Endothelial cell of umbilical vein (primary cell): ENCODE data around the gene MAP3K15. TPM values are rescaled to one million over a fixed set of nuclear protein-coding genes. Genes with fewer than 3 reads are reported as not detected.
A peak's percentile ranks its signal among the peaks of the same experiment; 100 is the strongest.

Experiments
- BruUV-seq: library from RNA; stranded (reverse); fragments of 400-500 nt; replicated peaks from 2 replicates; lab custom pipeline; 2021; lab: Mats Ljungman, UMichigan
- CTCF ChIA-PET: fragments of 300-600, 350-600 bp; sonication (Branson Sonifier 250); formaldehyde crosslinking; loops from one replicate; lab custom pipeline; 2021; ENCODE audit warnings: antibody characterized with exemption, inconsistent platforms; lab: Charles Lee
- POLR2A ChIA-PET: fragments of 300-600, 350-600 bp; sonication (Branson Sonifier 250); formaldehyde crosslinking; loops from one replicate; lab custom pipeline; 2021; ENCODE audit warnings: antibody characterized with exemption, inconsistent platforms; lab: Charles Lee
- DNase-seq: peaks from one replicate; pipeline ENCODE4 v3.0.0-alpha.2; 2011; ENCODE audit warnings: low read depth, low spot score
- FAIRE-seq: peaks from 2 replicates; lab custom pipeline; 2011; peaks lifted over from hg19 to GRCh38; lab: Jason Lieb, UNC
- H2AFZ ChIP-seq: 2 replicates; pipeline ENCODE4 v1.6.0; 2012; ENCODE audit warnings: low read depth, low read length, control low read depth, inconsistent platforms
- H3K27ac ChIP-seq: 2 replicates; pipeline ENCODE4 v1.5.1; 2011; ENCODE audit warnings: low read depth, mild to moderate bottlenecking, control low read depth, low read length, moderate library complexity; ENCODE audit not compliant: insufficient read depth
- H3K27me3 ChIP-seq, 2 experiments: 2 replicates each; pipeline versions ENCODE4 v1.6.0 to v1.6.1; 2011; ENCODE audit warnings: low read length in 2 of 2, mixed read lengths in 1 of 2; ENCODE audit not compliant: control insufficient read depth in 2 of 2, insufficient read depth in 2 of 2
- H3K36me3 ChIP-seq, 2 experiments: 2 replicates in 1 of 2; 3 replicates in 1 of 2; pipeline ENCODE4 v1.5.1; 2011; ENCODE audit warnings: low read length in 2 of 2, mild to moderate bottlenecking in 1 of 2, moderate library complexity in 1 of 2; ENCODE audit not compliant: control insufficient read depth in 2 of 2, insufficient read depth in 2 of 2; ENCODE audit errors: extremely low read depth in 1 of 2
- H3K4me1 ChIP-seq: 3 replicates; pipeline ENCODE4 v1.5.1; 2011; ENCODE audit warnings: mild to moderate bottlenecking, low read length; ENCODE audit not compliant: control insufficient read depth, insufficient read depth; ENCODE audit errors: extremely low read depth
- H3K4me2 ChIP-seq: 2 replicates; pipeline ENCODE4 v1.6.1; 2011; ENCODE audit warnings: low read length, control low read depth, mixed read lengths; ENCODE audit not compliant: insufficient read depth
- H3K4me3 ChIP-seq, 3 experiments: fragments of 200-600 bp in 1 of 3; sonication (generic), shearing (Covaris generic) in 1 of 3; replicated peaks in 1 of 3; 2 replicates each; pipeline ENCODE4 v1.5.1; 2011 to 2016; ENCODE audit warnings: control low read depth in 3 of 3, low read length in 3 of 3, mild to moderate bottlenecking in 2 of 3, inconsistent platforms in 1 of 3, low read depth in 1 of 3, moderate library complexity in 1 of 3; ENCODE audit not compliant: insufficient read depth in 1 of 3
- H3K79me2 ChIP-seq: 2 replicates; pipeline ENCODE4 v1.6.0; 2012; ENCODE audit warnings: low read length, inconsistent platforms; ENCODE audit not compliant: control insufficient read depth, insufficient read depth
- H3K9ac ChIP-seq: replicated peaks from 2 replicates; pipeline ENCODE3; 2011; ENCODE audit warnings: low read length, control low read depth; ENCODE audit not compliant: insufficient read depth; ENCODE audit errors: extremely low read depth
- H3K9me1 ChIP-seq: replicated peaks from 3 replicates; pipeline ENCODE4 v1.6.0; 2011; ENCODE audit warnings: mild to moderate bottlenecking, low read length; ENCODE audit not compliant: control insufficient read depth, insufficient read depth; ENCODE audit errors: extremely low read depth
- H3K9me3 ChIP-seq: replicated peaks from 2 replicates; pipeline ENCODE4 v1.5.1; 2012; ENCODE audit warnings: low read length, inconsistent platforms; ENCODE audit not compliant: control insufficient read depth, insufficient read depth
- H4K20me1 ChIP-seq: replicated peaks from 2 replicates; pipeline ENCODE3; 2011; ENCODE audit warnings: mild to moderate bottlenecking, low read length; ENCODE audit not compliant: control insufficient read depth, insufficient read depth; ENCODE audit errors: extremely low read depth
- CTCF ChIP-seq, 2 donors: IDR thresholded peaks; 1 replicate in 1 of 2; 2 replicates in 1 of 2; pipeline ENCODE4 v1.5.1; 2011; ENCODE audit warnings: low read length in 2 of 2, mild to moderate bottlenecking in 2 of 2, moderate library complexity in 2 of 2, control low read depth in 1 of 2, inconsistent platforms in 1 of 2, low read depth in 1 of 2; ENCODE audit not compliant: insufficient read depth in 1 of 2; ENCODE audit errors: extremely low read depth in 1 of 2
- EZH2 ChIP-seq: IDR thresholded peaks from 2 replicates; pipeline ENCODE4 v1.6.1; 2012; ENCODE audit warnings: borderline replicate concordance, low read depth, mild to moderate bottlenecking, moderate library complexity, low read length, inconsistent platforms; ENCODE audit not compliant: severe bottlenecking
- FOS ChIP-seq: IDR thresholded peaks from 2 replicates; pipeline ENCODE4 v1.6.1; 2011; ENCODE audit warnings: mild to moderate bottlenecking, low read length, moderate library complexity, borderline replicate concordance; ENCODE audit not compliant: insufficient read depth
- GATA2 ChIP-seq: IDR thresholded peaks from 2 replicates; pipeline ENCODE4 v1.7.0; 2011; ENCODE audit warnings: low read depth, mild to moderate bottlenecking, moderate library complexity, mixed read lengths, low read length; ENCODE audit not compliant: insufficient read length, insufficient read depth
- JUN ChIP-seq: IDR thresholded peaks from 2 replicates; pipeline ENCODE4 v1.6.1; 2011; ENCODE audit warnings: borderline replicate concordance, low read depth; ENCODE audit not compliant: insufficient read length, insufficient read depth
- MAX ChIP-seq: IDR thresholded peaks from 2 replicates; pipeline ENCODE4 v1.6.1; 2011; ENCODE audit not compliant: insufficient read depth, insufficient read length
- MYC ChIP-seq: IDR thresholded peaks from one replicate; pipeline ENCODE4 v1.6.1; 2011; ENCODE audit warnings: mild to moderate bottlenecking, low read depth, low read length
- POLR2A ChIP-seq: IDR thresholded peaks from 2 replicates; pipeline ENCODE4 v1.6.1; 2012; ENCODE audit warnings: low read depth, mild to moderate bottlenecking, control low read depth, low read length
- POLR2AphosphoS5 ChIP-seq: IDR thresholded peaks from 2 replicates; pipeline ENCODE4 v1.6.1; 2012; ENCODE audit warnings: low read depth, mild to moderate bottlenecking, control low read depth, low read length, moderate library complexity; ENCODE audit not compliant: insufficient read depth
- dilution Hi-C: fragments of 300-500 bp; cut with MboI; formaldehyde crosslinking; loops from one replicate; pipeline ENCODE4 v1.15.0; 2019; ENCODE audit warnings: low sequenced_read_pairs; ENCODE audit not compliant: extremely low pct_ligation_motif_present
- intact Hi-C: fragments of 100-400 bp; cut with micrococcal nuclease; formaldehyde crosslinking; loops from one replicate; pipeline ENCODE4 v1.10.0; 2022
- polyA plus RNA-seq, 4 experiments: library from polyadenylated mRNA; depleted of rRNA in 3 of 4; stranded (reverse) in 3 of 4; unstranded in 1 of 4; fragments of >200 nt; gene quantifications; 2 replicates each; pipeline versions ENCODE4 v1.2.1 to v1.2.3, GENCODE V29; 2011 to 2012; ENCODE audit warnings: missing spikeins in 1 of 4
- total RNA-seq: library from RNA; stranded (reverse); gene quantifications from 2 replicates; pipeline ENCODE4 v1.2.3, GENCODE V29; 2021

MAP3K15 gene
- total and polyA plus RNA-seq, 2 donors (not counting 3 experiments of a cell fraction or from before 2014, with no cell fraction given): 0.01 to 0.09 TPM

DNA sequence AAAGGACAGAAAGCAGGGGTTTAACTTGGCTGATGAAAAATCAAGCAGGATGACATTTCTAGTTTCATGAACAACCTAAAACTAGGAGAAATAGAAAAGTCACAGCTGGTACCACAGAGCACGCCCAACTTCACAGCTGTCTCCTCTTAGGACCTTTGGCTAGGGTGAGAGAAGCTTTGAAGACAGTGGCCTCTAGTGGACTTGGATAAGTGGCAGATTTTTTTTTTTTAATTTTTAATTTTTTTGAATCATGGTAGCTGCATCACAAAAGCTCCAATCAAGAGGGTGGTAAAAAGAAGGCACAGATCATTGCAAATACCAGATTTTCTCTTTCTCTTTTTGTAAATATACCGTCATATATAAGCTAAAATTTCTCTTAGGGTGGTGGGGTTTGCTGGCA lies 20.2 kb upstream of the MAP3K15 start:
- Histone ChIP-seq H3K79me2 (no peaks in the 10 kb centered on the region), H3K4me3 (no peak overlapping the region), H2AFZ (no peak overlapping the region), H3K4me2 (no peak overlapping the region), H3K4me1 (no peaks in the 10 kb centered on the region), H3K27me3 (no peaks in the 10 kb centered on the region), H4K20me1 (no peaks in the 10 kb centered on the region), H3K36me3 (no peaks in the 10 kb centered on the region), H3K9ac (no peak overlapping the region), H3K9me3 (no peaks in the 10 kb centered on the region), H3K27ac (no peak overlapping the region), H3K9me1 (no peaks in the 10 kb centered on the region)
- peak; percentile 63 for FAIRE-seq
- peak; percentile 7 to 21 for TF ChIP-seq CTCF (IDR thresholded peaks at IDR 0.05; ENCODE audit: extremely low read depth in 1 of 2, insufficient read depth in 1 of 2, low read depth in 1 of 2, low read length in 2 of 2)
- no peak for TF ChIP-seq POLR2AphosphoS5
- no peak for TF ChIP-seq JUN
- intact Hi-C loops: loop anchor here (1.0 kb wide), 2 partner anchors 153 to 163 kb away; no protein-coding TSS in a partner anchor
- no peak for DNase-seq
- POLR2A ChIA-PET: interaction anchor here (0.7 kb wide), 1 partner anchor 163 kb away, joined by 3 read pairs; no protein-coding TSS in a partner anchor
- dilution Hi-C loops: no loop called here
- CTCF ChIA-PET: interaction anchor here (1.0 to 2.4 kb wide), 11 partner anchors 10 to 532 kb away, joined by 3 to 43 read pairs (median 3); no protein-coding TSS in a partner anchor
- BruUV-seq: TSS peak; percentile 70

DNA sequence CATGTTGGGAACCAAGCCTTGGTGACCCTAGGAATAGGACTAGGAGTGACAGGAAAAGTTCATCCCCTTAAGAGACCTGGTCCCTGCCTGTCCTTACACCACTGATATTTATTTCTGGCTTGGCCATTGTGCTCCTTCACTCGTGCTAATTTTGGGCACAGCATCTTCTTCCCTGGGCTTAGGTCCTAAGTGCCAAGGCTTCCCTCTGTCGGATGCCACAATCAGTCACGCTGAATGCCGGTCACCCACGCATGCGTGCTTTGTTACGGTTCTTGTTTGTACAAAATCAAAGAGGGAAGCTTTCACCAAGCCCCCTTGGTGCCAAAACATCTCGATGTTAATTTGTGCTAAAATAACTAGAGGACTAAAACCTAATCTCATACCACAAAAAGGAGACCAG lies 17.4 kb upstream of the MAP3K15 start:
- ChIA-PET POLR2A (no interaction called here), CTCF (interaction anchor here (1.0 kb wide), 1 partner anchor 160 kb away, joined by 4 read pairs; no protein-coding TSS in a partner anchor)
- no peak overlapping the region for H3K4me3 ChIP-seq
- no peak overlapping the region for H3K4me2 ChIP-seq
- FAIRE-seq (no peak), DNase-seq (no peak)
- BruUV-seq: no TSS peak
- no peaks in the 10 kb centered on the region for H3K9me1 ChIP-seq
- intact Hi-C loops (no loop called here), dilution Hi-C loops (no loop called here)
- TF ChIP-seq POLR2A (no peak), JUN (no peak), MAX (no peak), POLR2AphosphoS5 (no peak), MYC (no peak), FOS (no peak), EZH2 (no peak), GATA2 (no peak), CTCF (IDR thresholded peaks at IDR 0.05; ENCODE audit: extremely low read depth in 1 of 2, insufficient read depth in 1 of 2, low read depth in 1 of 2, low read length in 2 of 2) (no peak)
- H3K36me3 ChIP-seq: no peaks in the 10 kb centered on the region
- H4K20me1 ChIP-seq: no peaks in the 10 kb centered on the region
- no peaks in the 10 kb centered on the region for H3K27me3 ChIP-seq
- H3K9ac ChIP-seq: no peak overlapping the region
- no peaks in the 10 kb centered on the region for H3K4me1 ChIP-seq
- no peak overlapping the region for H3K27ac ChIP-seq
- H3K79me2 ChIP-seq: no peaks in the 10 kb centered on the region
- H3K9me3 ChIP-seq: no peaks in the 10 kb centered on the region
- no peak overlapping the region for H2AFZ ChIP-seq
